Nucleus accumbens (tissue), 56 donors: Measurements from ENCODE around the gene TBL3.

ENCODE experiments used
- DNase-seq, 56 donors: peaks; one replicate each; lab custom pipeline; 2025; lab: John Stamatoyannopoulos, UW

TBL3 gene

GRCh38 chr16:1997494-1998359 is 25.9 kb downstream of the TBL3 start:
- DNase-seq: no peak

GRCh38 chr16:1998360-1998835 is 26.5 kb downstream of the TBL3 start:
- no peak for DNase-seq

- no peak for DNase-seq
Measured at GRCh38 chr16:1998852-1999801, 27.3 kb downstream of the TBL3 start.

DNA sequence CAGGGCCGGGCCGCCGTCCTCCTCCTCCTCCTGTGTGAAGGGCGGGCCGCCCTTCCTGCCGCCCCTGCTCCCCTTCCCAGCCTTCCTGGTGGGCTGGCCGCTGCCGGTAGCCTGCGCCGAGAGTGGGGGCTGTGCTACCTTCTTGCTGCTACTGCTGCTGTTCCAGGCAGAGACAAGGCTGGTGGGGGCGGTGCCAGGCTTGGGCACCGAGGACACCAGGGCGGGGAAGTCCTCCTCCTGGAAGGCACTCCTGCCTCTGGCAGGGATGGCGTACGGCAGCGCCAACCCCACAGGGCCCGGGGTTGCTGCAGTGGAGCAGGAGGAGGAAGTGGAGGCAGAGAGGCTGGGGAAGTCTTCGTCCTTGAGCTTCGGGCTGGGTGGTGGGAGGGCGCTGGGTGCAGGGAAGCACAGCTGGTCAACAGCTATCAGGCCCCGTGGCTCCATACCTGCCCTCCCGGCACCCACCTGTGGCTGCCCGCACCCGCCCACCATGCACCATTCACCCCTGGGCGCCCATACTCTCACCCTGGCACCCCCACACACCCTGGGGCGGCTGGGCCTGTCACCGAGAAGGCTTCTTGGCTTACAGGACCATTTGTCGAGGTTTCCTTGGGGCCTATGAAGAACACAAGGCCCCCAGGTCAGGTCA is 28.1 kb downstream of the TBL3 start:
- DNase-seq: peak in 2 of 56 donors; percentile 12 to 28

DNA sequence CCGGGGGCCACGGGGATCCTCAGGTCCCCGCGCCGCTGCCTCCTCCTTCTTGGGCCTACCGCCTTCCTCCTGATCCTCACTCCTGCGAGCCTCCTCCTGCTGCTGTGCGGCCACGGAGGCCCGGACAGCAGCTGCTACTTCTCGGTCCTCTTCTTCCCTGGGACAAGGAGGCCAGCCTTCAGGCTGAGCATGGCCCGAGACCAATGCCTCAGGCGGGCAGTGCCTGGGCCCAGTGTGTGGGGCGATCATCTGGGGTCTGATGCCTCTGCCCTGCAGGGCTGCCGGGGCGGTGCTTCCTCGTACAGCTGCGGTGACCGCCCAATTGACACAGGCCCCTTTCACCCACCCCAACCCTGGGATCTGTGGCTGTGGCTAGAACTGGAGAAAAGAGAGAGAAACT is 29.2 kb downstream of the TBL3 start:
- no peak for DNase-seq

DNA sequence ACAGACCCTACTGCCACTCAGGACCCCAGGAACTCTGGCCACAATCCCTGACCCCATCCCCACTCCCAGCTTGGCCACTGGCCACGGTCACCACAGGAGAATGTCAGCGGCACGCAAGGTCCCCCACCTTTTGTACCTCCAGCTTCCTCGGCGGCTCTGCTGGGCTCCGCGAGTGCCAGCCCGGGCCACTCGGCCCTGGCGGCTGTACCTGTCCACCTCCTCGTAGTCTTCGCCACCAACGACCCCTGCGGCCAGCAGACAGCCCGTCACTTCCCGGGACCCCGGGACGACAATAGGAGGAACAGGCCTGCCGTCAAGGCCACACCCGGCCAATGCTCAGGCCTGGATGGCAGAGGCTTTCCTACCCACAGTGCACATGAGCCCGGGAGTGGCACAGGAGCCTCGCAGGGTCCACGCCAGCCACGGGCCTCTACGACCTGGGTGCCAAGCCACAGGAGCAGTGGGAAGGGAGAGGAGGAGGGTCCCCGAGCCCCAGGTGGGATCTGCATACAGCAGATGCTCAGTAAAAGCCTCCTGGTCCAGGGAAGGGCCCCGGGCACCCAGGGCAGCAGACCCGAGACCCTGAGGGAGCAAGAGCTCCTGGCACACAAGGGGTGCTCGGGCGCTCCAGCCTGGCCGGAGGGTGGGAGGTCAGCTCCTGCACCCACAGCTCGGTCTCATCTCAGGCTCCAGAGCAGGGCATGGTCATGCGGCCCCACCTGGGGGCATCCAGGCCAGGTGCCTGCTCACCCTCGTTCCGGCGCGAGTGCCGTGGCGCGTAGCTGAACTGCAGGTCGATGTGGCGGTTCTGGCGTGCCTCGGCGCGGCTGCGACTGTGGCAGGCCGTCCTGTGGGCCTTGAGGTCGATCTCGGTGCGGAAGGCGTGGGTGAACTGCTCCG is 29.9 kb downstream of the TBL3 start:
- DNase-seq: no peak

DNA sequence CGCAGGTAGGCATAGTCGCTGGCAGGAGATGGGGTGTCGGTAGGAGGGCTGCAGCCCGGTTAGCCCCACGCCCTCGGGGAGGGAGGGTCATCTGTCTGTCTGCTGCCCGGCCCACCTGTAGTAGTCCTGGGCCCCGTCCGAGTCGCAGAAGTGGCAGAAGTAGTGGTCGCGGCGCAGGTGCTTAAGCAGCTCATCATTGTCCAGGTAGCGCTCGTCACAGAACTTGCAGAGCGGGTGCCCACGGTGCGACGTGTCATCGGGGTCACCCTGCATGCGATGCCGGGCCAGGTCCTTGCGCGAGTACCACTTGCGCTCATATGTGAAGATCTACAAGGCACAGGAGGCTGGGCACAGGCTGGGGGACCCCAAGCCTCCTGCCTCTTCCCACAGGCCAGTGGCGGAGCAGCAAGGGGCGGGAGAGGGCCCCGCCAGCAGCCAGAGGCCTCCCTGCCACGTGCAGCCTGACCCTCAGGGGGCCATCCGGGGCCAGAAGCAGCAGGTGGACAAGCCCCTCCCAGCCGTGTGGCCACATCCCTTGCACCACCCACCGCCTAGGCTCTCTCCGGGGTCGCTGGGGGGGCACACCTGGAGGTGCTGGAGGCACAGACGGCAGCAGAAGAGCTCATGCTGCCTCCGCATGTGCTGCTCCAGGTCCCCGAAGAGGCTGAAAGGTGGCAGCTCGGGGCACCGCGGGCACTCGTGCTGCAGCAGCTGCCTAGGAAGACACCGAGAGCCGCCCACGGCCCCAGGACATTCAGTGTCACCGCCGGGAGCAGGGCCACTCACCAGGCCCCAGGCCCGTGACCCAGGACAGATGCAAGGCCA is 30.8 kb downstream of the TBL3 start:
- DNase-seq: no peak

- DNase-seq: no peak
Measured at GRCh38 chr16:2003231-2003826, 31.5 kb downstream of the TBL3 start.

GRCh38 chr16:2003827-2004641 is 32.2 kb downstream of the TBL3 start:
- DNase-seq: peak in 44 of 56 donors; percentile 12 to 83 (median 38)

DNA sequence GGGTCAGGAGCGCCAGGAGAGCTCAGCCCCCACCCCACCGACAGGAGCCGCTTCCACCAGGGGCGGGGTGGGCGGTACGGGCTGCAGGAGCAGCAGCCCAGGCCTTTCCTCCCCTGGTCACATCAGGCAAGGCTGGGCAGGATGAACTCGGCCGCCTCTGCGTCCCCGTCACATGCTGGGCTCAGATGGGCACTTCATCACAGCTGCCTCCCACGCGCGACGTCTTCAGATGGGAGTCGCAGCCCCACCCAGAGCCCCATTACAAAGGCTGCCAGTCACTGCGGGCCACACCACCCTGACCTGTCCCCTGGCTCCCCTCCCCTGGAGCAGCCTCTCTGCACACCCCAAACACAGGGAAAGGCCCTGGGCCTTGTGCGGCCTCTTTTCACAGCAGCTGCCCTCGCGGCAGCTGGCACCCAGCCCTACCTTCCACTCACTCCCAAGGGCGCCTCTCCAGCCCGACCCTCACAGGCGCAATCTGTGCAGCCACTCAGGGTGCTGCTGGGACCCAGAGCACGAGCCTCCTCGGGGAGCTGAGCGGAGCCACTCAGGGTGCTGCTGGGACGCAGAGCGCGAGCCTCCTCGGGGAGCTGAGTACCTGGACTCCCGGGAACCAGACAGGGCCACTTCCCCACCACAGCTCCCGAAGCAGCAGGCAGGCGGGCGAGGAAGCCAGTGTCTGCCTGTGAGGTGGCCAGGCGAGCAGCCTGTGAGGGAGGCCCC is 33.1 kb downstream of the TBL3 start:
- DNase-seq: no peak

- DNase-seq: peak in 1 of 56 donors; percentile 38
Measured at GRCh38 chr16:2005646-2006045, 33.8 kb downstream of the TBL3 start.

DNA sequence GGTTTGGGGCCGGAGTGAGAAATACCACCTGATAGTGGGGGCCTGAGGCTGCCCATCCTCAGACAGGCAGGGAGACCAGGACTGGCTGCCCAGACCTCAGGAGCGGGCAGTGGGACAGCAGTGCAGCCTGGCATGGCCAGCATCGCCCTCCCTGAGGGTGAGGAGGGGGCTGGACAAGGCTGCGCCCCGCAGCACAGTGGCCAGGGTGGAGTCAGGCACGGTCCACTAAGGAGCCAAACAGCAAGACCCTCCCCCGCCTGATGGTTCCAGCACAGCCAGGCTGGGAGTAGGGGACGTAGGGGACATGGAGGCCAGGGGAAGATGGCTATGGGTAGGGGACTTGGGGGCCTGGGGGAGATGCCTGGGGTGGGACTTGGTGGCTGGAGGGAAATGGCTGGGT is 34.5 kb downstream of the TBL3 start:
- DNase-seq: no peak

GRCh38 chr16:2007081-2007836 is 35.4 kb downstream of the TBL3 start:
- DNase-seq: no peak

DNA sequence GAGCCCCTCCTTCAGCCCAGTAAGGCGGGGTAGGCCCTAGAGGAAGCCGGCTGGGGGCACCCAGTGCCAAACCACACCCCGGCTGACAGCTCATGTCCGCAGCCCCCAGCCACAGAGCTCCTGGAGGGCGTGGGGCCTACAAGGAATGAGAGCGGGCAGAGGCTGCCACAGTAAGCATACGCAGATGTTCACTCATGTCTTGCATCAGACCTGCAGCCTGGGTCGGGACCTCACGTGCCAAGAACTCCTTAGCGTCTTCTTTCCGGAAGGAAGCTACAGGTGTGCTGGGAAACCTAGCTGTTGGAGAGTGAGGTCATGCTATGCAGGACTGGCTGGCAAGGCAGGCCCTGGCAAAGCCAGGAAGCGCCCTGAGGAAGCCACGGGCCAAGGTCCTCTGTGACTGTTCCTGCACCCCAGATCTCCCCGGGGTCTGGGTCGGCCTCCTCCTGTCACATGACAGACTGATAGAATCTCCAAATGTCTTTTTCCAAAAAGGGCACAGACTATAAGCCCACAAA is 36.2 kb downstream of the TBL3 start:
- no peak for DNase-seq

DNA sequence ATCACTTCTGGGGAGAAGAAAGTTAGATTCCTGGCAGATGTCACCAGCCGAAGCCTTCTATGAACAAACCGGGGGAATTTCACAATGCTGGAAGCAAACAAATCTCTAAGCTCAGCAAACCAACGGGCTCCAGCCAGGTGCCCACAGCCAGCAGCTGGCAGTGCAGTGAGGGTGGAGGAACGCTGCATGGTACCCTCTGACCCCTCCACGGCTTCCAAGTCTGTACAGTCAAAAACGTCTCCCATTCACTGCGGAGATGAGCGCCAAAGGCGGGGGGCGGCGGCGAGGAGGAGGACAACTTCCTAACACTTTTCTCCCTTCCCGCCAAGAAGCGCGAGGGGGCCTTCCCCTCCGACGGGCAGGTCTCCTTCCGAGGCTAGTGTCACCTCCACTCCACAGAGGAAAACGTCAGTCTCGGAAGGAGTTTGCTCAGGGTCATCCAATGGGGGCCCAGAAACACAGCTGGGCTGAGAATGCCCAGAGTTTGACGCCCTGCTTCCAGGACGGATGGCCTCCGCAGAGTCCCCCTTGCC is 36.8 kb downstream of the TBL3 start:
- DNase-seq: no peak
